DND-41 (cell line): ENCODE results near the gene NTSR1.

Experiments
- CTCF ChIP-seq: IDR thresholded peaks from 2 replicates; pipeline ENCODE4 v1.5.1; 2012; ENCODE audit warnings: borderline replicate concordance, low read length, moderate library complexity, mild to moderate bottlenecking; ENCODE audit not compliant: poor library complexity, severe bottlenecking; ENCODE audit errors: extremely low read depth
- EZH2 ChIP-seq: IDR thresholded peaks from 3 replicates; pipeline ENCODE4 v1.6.1; 2012; ENCODE audit warnings: borderline replicate concordance, low read depth, mild to moderate bottlenecking, moderate library complexity, low read length, inconsistent platforms; ENCODE audit not compliant: severe bottlenecking

GRCh38 chr20:62782893-62783278, 74.2 kb downstream of the NTSR1 start:
- no peak for TF ChIP-seq CTCF
- TF ChIP-seq EZH2, result no peak
